Trophoblast cell (in vitro differentiated cells and primary cell): Measurements from ENCODE around the gene COL23A1.
A peak's percentile ranks its signal among the peaks of the same experiment; 100 is the strongest.

ENCODE experiments used
- DNase-seq, 2 donors: peaks; one replicate each; pipeline ENCODE4 v3.0.0-alpha.2; 2016
- H2AFZ ChIP-seq: 2 replicates; pipeline ENCODE4 v1.6.1; 2013; ENCODE audit warnings: low read length, moderate library complexity, mild to moderate bottlenecking; ENCODE audit not compliant: insufficient read depth, poor library complexity
- H2AK5ac ChIP-seq: 2 replicates; pipeline ENCODE4 v1.6.1; 2013; ENCODE audit warnings: mild to moderate bottlenecking, low read length
- H2BK120ac ChIP-seq: 2 replicates; pipeline ENCODE4 v1.6.1; 2013; ENCODE audit warnings: low read length, mild to moderate bottlenecking, moderate library complexity; ENCODE audit not compliant: insufficient read depth, poor library complexity
- H2BK12ac ChIP-seq: 2 replicates; pipeline ENCODE4 v1.6.1; 2013; ENCODE audit warnings: mild to moderate bottlenecking, low read length, moderate library complexity
- H2BK5ac ChIP-seq: 2 replicates; pipeline ENCODE4 v1.6.1; 2013; ENCODE audit warnings: low read length, low read depth, moderate library complexity, mild to moderate bottlenecking; ENCODE audit not compliant: poor library complexity
- H3K14ac ChIP-seq: 2 replicates; pipeline ENCODE4 v1.6.1; 2013; ENCODE audit warnings: mild to moderate bottlenecking, low read length
- H3K18ac ChIP-seq: 2 replicates; pipeline ENCODE4 v1.6.1; 2013; ENCODE audit warnings: mild to moderate bottlenecking, low read length
- H3K23ac ChIP-seq: 2 replicates; pipeline ENCODE4 v1.6.1; 2013; ENCODE audit warnings: low read length
- H3K27ac ChIP-seq: 2 replicates; pipeline ENCODE4 v1.5.1; 2013; ENCODE audit warnings: low read depth, mild to moderate bottlenecking, inconsistent platforms, low read length, moderate library complexity
- H3K27me3 ChIP-seq: 2 replicates; pipeline ENCODE4 v1.6.1; 2013; ENCODE audit warnings: inconsistent platforms, mild to moderate bottlenecking, low read length, moderate library complexity; ENCODE audit not compliant: insufficient read depth
- H3K36me3 ChIP-seq, 2 experiments: 1 replicate in 1 of 2; 2 replicates in 1 of 2; pipeline ENCODE4 v1.6.1; 2013; ENCODE audit warnings: low read length in 2 of 2, mild to moderate bottlenecking in 2 of 2, moderate library complexity in 1 of 2; ENCODE audit not compliant: insufficient read depth in 2 of 2, control insufficient read depth in 1 of 2
- H3K4ac ChIP-seq: 2 replicates; pipeline ENCODE4 v1.6.1; 2013; ENCODE audit warnings: low read depth, mild to moderate bottlenecking, low read length, moderate library complexity
- H3K4me1 ChIP-seq, 2 experiments: 1 replicate in 1 of 2; 2 replicates in 1 of 2; pipeline ENCODE4 v1.6.1; 2013; ENCODE audit warnings: low read length in 2 of 2, mild to moderate bottlenecking in 2 of 2, moderate library complexity in 1 of 2; ENCODE audit not compliant: insufficient read depth in 2 of 2, control insufficient read depth in 1 of 2
- H3K4me2 ChIP-seq: 2 replicates; pipeline ENCODE4 v1.6.1; 2013; ENCODE audit warnings: inconsistent platforms, mild to moderate bottlenecking, low read length, moderate library complexity
- H3K4me3 ChIP-seq: 2 replicates; pipeline ENCODE4 v1.5.1; 2013; ENCODE audit warnings: mild to moderate bottlenecking, low read depth, low read length, inconsistent platforms
- H3K79me1 ChIP-seq: one replicate; pipeline ENCODE4 v1.6.1; 2013; ENCODE audit warnings: low read length
- H3K79me2 ChIP-seq: 2 replicates; pipeline ENCODE4 v1.6.1; 2013; ENCODE audit warnings: low read length, mild to moderate bottlenecking; ENCODE audit not compliant: control insufficient read depth, insufficient read depth, poor library complexity
- H3K9ac ChIP-seq: 2 replicates; pipeline ENCODE4 v1.6.1; 2013; ENCODE audit warnings: mild to moderate bottlenecking, low read length
- H3K9me3 ChIP-seq: 2 replicates; pipeline ENCODE4 v1.6.1; 2013; ENCODE audit warnings: low read depth, mild to moderate bottlenecking, control low read depth, inconsistent platforms, low read length; ENCODE audit not compliant: insufficient read depth
- H4K12ac ChIP-seq: 2 replicates; pipeline ENCODE4 v1.6.1; 2013; ENCODE audit warnings: low read depth, mild to moderate bottlenecking, low read length, moderate library complexity
- H4K8ac ChIP-seq: 2 replicates; pipeline ENCODE4 v1.6.1; 2013; ENCODE audit warnings: low read depth, mild to moderate bottlenecking, low read length, moderate library complexity
- H4K91ac ChIP-seq: one replicate; pipeline ENCODE4 v1.6.1; 2013; ENCODE audit warnings: low read depth, mild to moderate bottlenecking, low read length, moderate library complexity
- WGBS: extraction: QIAGEN DNeasy Blood & Tissue Kit; methylation state at CpG from one replicate; pipeline ENCODE4 v1.1.7; 2013; ENCODE audit warnings: missing lambda C conversion rate; ENCODE audit not compliant: insufficient read length, insufficient coverage; ENCODE audit errors: extremely low coverage; 5-methylcytosine and 5-hydroxymethylcytosine counted together

The COL23A1 gene

GRCh38 chr5:178357678-178358077 is 232.5 kb downstream of the COL23A1 start:
- Histone ChIP-seq H3K79me2 (no peaks in the 10 kb centered on the region), H3K9me3 (peaks cover 4% of the 10 kb centered on the region), H3K14ac (no peak overlapping the region), H4K12ac (no peak overlapping the region), H3K36me3 (no peaks in the 10 kb centered on the region), H4K91ac (no peak overlapping the region), H4K8ac (no peak overlapping the region), H3K27ac (peak overlapping the region; percentile 6), H3K23ac (no peak overlapping the region), H2BK5ac (no peak overlapping the region), H2AFZ (no peak overlapping the region), H3K18ac (no peak overlapping the region), H3K4me3 (no peak overlapping the region), H3K27me3 (no peaks in the 10 kb centered on the region), H3K9ac (no peak overlapping the region), H2BK120ac (no peak overlapping the region), H3K79me1 (peaks cover 6% of the 10 kb centered on the region), H3K4me1 (peaks cover 14 to 16% of the 10 kb centered on the region in 2 experiments), H3K4ac (no peak overlapping the region), H2BK12ac (no peak overlapping the region), H3K4me2 (no peak overlapping the region), H2AK5ac (no peak overlapping the region)
- WGBS: no CpG with 5 or more reads among the region's 5 CpGs
- DNase-seq: no peak

- peak in 1 of 2 donors; percentile 18 for DNase-seq
- Histone ChIP-seq H3K79me2 (no peaks in the 10 kb centered on the region), H3K4me1 (peaks cover 14 to 16% of the 10 kb centered on the region in 2 experiments), H2BK120ac (no peak overlapping the region), H2BK5ac (no peak overlapping the region), H3K23ac (no peak overlapping the region), H3K27me3 (no peaks in the 10 kb centered on the region), H3K36me3 (no peaks in the 10 kb centered on the region), H2AK5ac (no peak overlapping the region), H3K4ac (no peak overlapping the region), H3K9me3 (peaks cover 4% of the 10 kb centered on the region), H3K79me1 (peaks cover 6% of the 10 kb centered on the region), H2BK12ac (no peak overlapping the region), H3K4me3 (no peak overlapping the region), H3K4me2 (peak overlapping the region; percentile 55), H3K14ac (no peak overlapping the region), H2AFZ (no peak overlapping the region), H4K12ac (no peak overlapping the region), H3K27ac (peak overlapping the region; percentile 61), H4K8ac (no peak overlapping the region), H3K18ac (no peak overlapping the region), H3K9ac (no peak overlapping the region), H4K91ac (no peak overlapping the region)
- no CpG with 5 or more reads among the region's 13 CpGs for WGBS
Measured at GRCh38 chr5:178357121-178357521, 233.1 kb downstream of the COL23A1 start.

GRCh38 chr5:178356431-178356872 is 233.7 kb downstream of the COL23A1 start:
- Histone ChIP-seq H3K9ac (no peak overlapping the region), H3K36me3 (no peaks in the 10 kb centered on the region), H2BK5ac (peak overlapping the region; percentile 1), H3K9me3 (peaks cover 4% of the 10 kb centered on the region), H3K4ac (no peak overlapping the region), H3K27me3 (no peaks in the 10 kb centered on the region), H3K14ac (no peak overlapping the region), H2BK120ac (peak overlapping the region; percentile 55), H4K91ac (no peak overlapping the region), H3K27ac (peak overlapping the region; percentile 61), H2AFZ (peak overlapping the region; percentile 39), H2BK12ac (no peak overlapping the region), H3K4me1 (peaks cover 14 to 16% of the 10 kb centered on the region in 2 experiments), H3K18ac (no peak overlapping the region), H3K79me2 (no peaks in the 10 kb centered on the region), H4K8ac (peak overlapping the region; percentile 78), H3K4me2 (peak overlapping the region; percentile 55), H3K79me1 (peaks cover 6% of the 10 kb centered on the region), H2AK5ac (no peak overlapping the region), H3K23ac (no peak overlapping the region), H3K4me3 (no peak overlapping the region), H4K12ac (no peak overlapping the region)
- DNase-seq: no peak
- WGBS: no CpG with 5 or more reads among the region's 13 CpGs

GRCh38 chr5:178355671-178356070 is 234.5 kb downstream of the COL23A1 start:
- no peak overlapping the region for H3K4ac ChIP-seq
- H3K4me1 ChIP-seq: peaks cover 14 to 21% of the 10 kb centered on the region in 2 experiments
- H3K14ac ChIP-seq: no peak overlapping the region
- peak in 1 of 2 donors; percentile 15 for DNase-seq
- H3K27ac ChIP-seq: no peak overlapping the region
- no peak overlapping the region for H3K23ac ChIP-seq
- H3K4me2 ChIP-seq: peak overlapping the region; percentile 55
- no peak overlapping the region for H2AK5ac ChIP-seq
- no peaks in the 10 kb centered on the region for H3K79me2 ChIP-seq
- peak overlapping the region; percentile 25 for H2BK12ac ChIP-seq
- H4K8ac ChIP-seq: no peak overlapping the region
- no CpG with 5 or more reads among the region's 9 CpGs for WGBS
- no peak overlapping the region for H2BK120ac ChIP-seq
- H2BK5ac ChIP-seq: no peak overlapping the region
- peaks cover 6% of the 10 kb centered on the region for H3K79me1 ChIP-seq
- H3K36me3 ChIP-seq: no peaks in the 10 kb centered on the region
- no peak overlapping the region for H3K9ac ChIP-seq
- H4K91ac ChIP-seq: peak overlapping the region; percentile 36
- no peak overlapping the region for H3K18ac ChIP-seq
- no peak overlapping the region for H2AFZ ChIP-seq
- H3K4me3 ChIP-seq: no peak overlapping the region
- H3K9me3 ChIP-seq: peaks cover 5% of the 10 kb centered on the region
- no peak overlapping the region for H4K12ac ChIP-seq
- no peaks in the 10 kb centered on the region for H3K27me3 ChIP-seq
